H9 (cell line): ENCODE data around the gene RSF1. TPM values are rescaled to one million over a fixed set of nuclear protein-coding genes. Genes with fewer than 3 reads are reported as not detected.

Experiments
- DNase-seq: peaks from one replicate; pipeline ENCODE4 v3.0.0-alpha.2; 2017
- H2AFZ ChIP-seq: one replicate; pipeline ENCODE4 v1.6.1; 2013; ENCODE audit warnings: mild to moderate bottlenecking, low read length, control low read depth, moderate library complexity
- H2AK5ac ChIP-seq: 2 replicates; pipeline ENCODE4 v1.6.1; 2013; ENCODE audit warnings: low read length, control low read depth, mixed read lengths; ENCODE audit not compliant: insufficient read length
- H2BK120ac ChIP-seq: one replicate; pipeline ENCODE4 v1.6.1; 2013; ENCODE audit warnings: low read depth, mild to moderate bottlenecking, low read length, control low read depth, inconsistent platforms; ENCODE audit not compliant: poor library complexity, severe bottlenecking
- H2BK12ac ChIP-seq: 2 replicates; pipeline ENCODE4 v1.6.1; 2013; ENCODE audit warnings: low read length, control low read depth, mixed read lengths, low read depth; ENCODE audit not compliant: insufficient read length
- H2BK15ac ChIP-seq: 2 replicates; pipeline ENCODE4 v1.6.1; 2013; ENCODE audit warnings: low read depth, low read length, control low read depth
- H2BK20ac ChIP-seq: one replicate; pipeline ENCODE4 v1.6.1; 2013; ENCODE audit warnings: low read depth, mild to moderate bottlenecking, low read length, control low read depth, inconsistent platforms; ENCODE audit not compliant: poor library complexity, severe bottlenecking
- H2BK5ac ChIP-seq: 2 replicates; pipeline ENCODE4 v1.6.1; 2013; ENCODE audit warnings: low read length, control low read depth, mixed read lengths; ENCODE audit not compliant: insufficient read length
- H3K14ac ChIP-seq: 2 replicates; pipeline ENCODE4 v1.6.1; 2013; ENCODE audit warnings: low read length, control low read depth; ENCODE audit not compliant: insufficient read depth
- H3K18ac ChIP-seq: 2 replicates; pipeline ENCODE4 v1.6.1; 2013; ENCODE audit warnings: low read depth, mild to moderate bottlenecking, mixed read lengths, low read length, control low read depth; ENCODE audit not compliant: insufficient read length
- H3K23ac ChIP-seq: 2 replicates; pipeline ENCODE4 v1.6.1; 2013; ENCODE audit warnings: low read length, control low read depth, mixed read lengths, low read depth; ENCODE audit not compliant: insufficient read length
- H3K23me2 ChIP-seq: 2 replicates; pipeline ENCODE4 v1.6.1; 2013; ENCODE audit warnings: low read depth, mild to moderate bottlenecking, mixed read lengths, low read length, control low read depth; ENCODE audit not compliant: insufficient read length, poor library complexity, severe bottlenecking
- H3K27ac ChIP-seq: 2 replicates; pipeline ENCODE4 v1.5.1; 2013; ENCODE audit warnings: low read length, control low read depth, mixed read lengths, low read depth; ENCODE audit not compliant: insufficient read length
- H3K27me3 ChIP-seq: 2 replicates; pipeline ENCODE4 v1.6.1; 2013; ENCODE audit warnings: low read length, control low read depth, inconsistent platforms; ENCODE audit not compliant: insufficient read depth
- H3K4ac ChIP-seq: 2 replicates; pipeline ENCODE4 v1.6.1; 2013; ENCODE audit warnings: low read depth, mild to moderate bottlenecking, control low read depth, inconsistent platforms, low read length, moderate library complexity
- H3K4me1 ChIP-seq: 2 replicates; pipeline ENCODE4 v1.6.1; 2013; ENCODE audit warnings: low read length, control low read depth, inconsistent platforms; ENCODE audit not compliant: insufficient read depth
- H3K4me2 ChIP-seq: 2 replicates; pipeline ENCODE4 v1.6.1; 2013; ENCODE audit warnings: low read length, control low read depth, mixed read lengths; ENCODE audit not compliant: insufficient read length, insufficient read depth
- H3K56ac ChIP-seq: 2 replicates; pipeline ENCODE4 v1.6.1; 2013; ENCODE audit warnings: low read depth, mild to moderate bottlenecking, mixed read lengths, low read length, control low read depth; ENCODE audit not compliant: insufficient read length
- H3K79me1 ChIP-seq: 2 replicates; pipeline ENCODE4 v1.6.1; 2013; ENCODE audit warnings: low read depth, mild to moderate bottlenecking, moderate library complexity, low read length, control low read depth, inconsistent platforms; ENCODE audit not compliant: insufficient read depth, poor library complexity, severe bottlenecking
- H3K79me2 ChIP-seq: 2 replicates; pipeline ENCODE4 v1.6.1; 2013; ENCODE audit warnings: low read length, control low read depth, inconsistent platforms; ENCODE audit not compliant: insufficient read depth
- H3K9ac ChIP-seq: 2 replicates; pipeline ENCODE4 v1.6.1; 2013; ENCODE audit warnings: low read length, control low read depth, mixed read lengths; ENCODE audit not compliant: insufficient read length; ENCODE audit errors: extremely low read depth
- H3K9me3 ChIP-seq: one replicate; pipeline ENCODE4 v1.6.1; 2013; ENCODE audit warnings: low read depth, low read length, inconsistent platforms; ENCODE audit not compliant: control insufficient read depth
- H3T11ph ChIP-seq: one replicate; pipeline ENCODE4 v1.6.1; 2013; ENCODE audit warnings: mild to moderate bottlenecking, low read length, control low read depth, inconsistent platforms
- H4K20me1 ChIP-seq: one replicate; pipeline ENCODE4 v1.6.1; 2013; ENCODE audit not compliant: control insufficient read depth, insufficient read length, insufficient read depth
- H4K5ac ChIP-seq: 2 replicates; pipeline ENCODE4 v1.6.1; 2013; ENCODE audit warnings: low read depth, mild to moderate bottlenecking, mixed read lengths, low read length, control low read depth; ENCODE audit not compliant: insufficient read length
- H4K8ac ChIP-seq: replicated peaks from 2 replicates; pipeline ENCODE4 v1.6.1; 2013; ENCODE audit warnings: low read length, control low read depth, mixed read lengths, low read depth; ENCODE audit not compliant: insufficient read length
- H4K91ac ChIP-seq: 2 replicates; pipeline ENCODE4 v1.6.1; 2013; ENCODE audit warnings: low read depth, mild to moderate bottlenecking, moderate library complexity, mixed read lengths, low read length, control low read depth; ENCODE audit not compliant: insufficient read length
- H3K27ac Mint-ChIP-seq, 3 experiments: 2 replicates in 2 of 3; 3 replicates in 1 of 3; pipeline ENCODE4 v1.8.0; 2020 to 2021; ENCODE audit warnings: mixed read lengths in 3 of 3, mild to moderate bottlenecking in 1 of 3, moderate library complexity in 1 of 3
- H3K27me3 Mint-ChIP-seq: 2 replicates; pipeline ENCODE4 v1.8.0; 2021; ENCODE audit warnings: low read depth, mild to moderate bottlenecking, moderate library complexity, mixed read lengths
- H3K36me3 Mint-ChIP-seq, 3 experiments: 2 replicates in 2 of 3; 3 replicates in 1 of 3; pipeline ENCODE4 v1.8.0; 2020 to 2021; ENCODE audit warnings: low read depth in 3 of 3, mixed read lengths in 3 of 3; ENCODE audit not compliant: insufficient read depth in 1 of 3
- H3K4me1 Mint-ChIP-seq, 2 experiments: 2 replicates each; pipeline ENCODE4 v1.8.0; 2020; ENCODE audit warnings: mixed read lengths in 2 of 2
- H3K4me3 Mint-ChIP-seq, 2 experiments: 2 replicates in 1 of 2; 3 replicates in 1 of 2; pipeline ENCODE4 v1.8.0; 2020 to 2021; ENCODE audit warnings: mild to moderate bottlenecking in 2 of 2, mixed read lengths in 2 of 2, moderate library complexity in 1 of 2
- H3K9me3 Mint-ChIP-seq, 2 experiments: 2 replicates in 1 of 2; 3 replicates in 1 of 2; pipeline ENCODE4 v1.8.0; 2020; ENCODE audit warnings: mild to moderate bottlenecking in 2 of 2, mixed read lengths in 2 of 2, moderate library complexity in 1 of 2
- total RNA-seq: library from RNA; stranded (reverse); gene quantifications from 2 replicates; pipeline ENCODE4 v1.2.1, GENCODE V29; 2021
- TF ChIP-seq, protein P1 (sequence below): fragments of 200-600 bp; sonication (generic); conservative IDR thresholded peaks from 3 replicates; pipeline ENCODE4 v1.8.0; 2021; ENCODE audit warnings: antibody characterized with exemption, mild to moderate bottlenecking

The RSF1 gene
- total RNA-seq, 1 experiment from 2014 or later, result 82.6 TPM

- H3K79me2 ChIP-seq, result peaks cover 7% of the 10 kb centered on the region; the same call in 1 of the 2 replicates
- H2BK20ac ChIP-seq, result no peak overlapping the region
- no peaks in the 10 kb centered on the region for H3K23me2 ChIP-seq
- H3K79me1 ChIP-seq, result peaks cover 17% of the 10 kb centered on the region
- no peak overlapping the region for H3K9ac ChIP-seq
- Mint-ChIP-seq H3K4me3 (no peak overlapping the region), H3K27ac (no peak overlapping the region), H3K36me3 (peaks cover 3 to 17% (median 13%) of the 10 kb centered on the region in 3 experiments; a peak in 6 of 7 replicates), H3K9me3 (no peaks in the 10 kb centered on the region), H3K4me1 (peaks cover 8 to 24% of the 10 kb centered on the region in 2 experiments), H3K27me3 (no peaks in the 10 kb centered on the region)
- no peak overlapping the region for H2AFZ ChIP-seq
- no peak overlapping the region for H2BK15ac ChIP-seq
- H4K20me1 ChIP-seq, result no peaks in the 10 kb centered on the region
- no peak overlapping the region for H2BK5ac ChIP-seq
- H2BK12ac ChIP-seq, result no peak overlapping the region
- H3K56ac ChIP-seq, result no peak overlapping the region
- no peaks in the 10 kb centered on the region for H3K9me3 ChIP-seq
- no peak overlapping the region for H3K4me2 ChIP-seq
- no peak overlapping the region for H3K18ac ChIP-seq
- H4K5ac ChIP-seq, result no peak overlapping the region
- no peak overlapping the region for H4K91ac ChIP-seq
- H3K27ac ChIP-seq, result no peak overlapping the region
- no peak overlapping the region for H3K14ac ChIP-seq
- H3T11ph ChIP-seq, result no peak overlapping the region
- H2AK5ac ChIP-seq, result no peak overlapping the region
- H3K4me1 ChIP-seq, result no peaks in the 10 kb centered on the region
- H2BK120ac ChIP-seq, result no peak overlapping the region
- no peak for DNase-seq
- no peak overlapping the region for H3K23ac ChIP-seq
- H4K8ac ChIP-seq, result no peak overlapping the region
- H3K27me3 ChIP-seq, result no peaks in the 10 kb centered on the region
- TF ChIP-seq, protein P1, sequence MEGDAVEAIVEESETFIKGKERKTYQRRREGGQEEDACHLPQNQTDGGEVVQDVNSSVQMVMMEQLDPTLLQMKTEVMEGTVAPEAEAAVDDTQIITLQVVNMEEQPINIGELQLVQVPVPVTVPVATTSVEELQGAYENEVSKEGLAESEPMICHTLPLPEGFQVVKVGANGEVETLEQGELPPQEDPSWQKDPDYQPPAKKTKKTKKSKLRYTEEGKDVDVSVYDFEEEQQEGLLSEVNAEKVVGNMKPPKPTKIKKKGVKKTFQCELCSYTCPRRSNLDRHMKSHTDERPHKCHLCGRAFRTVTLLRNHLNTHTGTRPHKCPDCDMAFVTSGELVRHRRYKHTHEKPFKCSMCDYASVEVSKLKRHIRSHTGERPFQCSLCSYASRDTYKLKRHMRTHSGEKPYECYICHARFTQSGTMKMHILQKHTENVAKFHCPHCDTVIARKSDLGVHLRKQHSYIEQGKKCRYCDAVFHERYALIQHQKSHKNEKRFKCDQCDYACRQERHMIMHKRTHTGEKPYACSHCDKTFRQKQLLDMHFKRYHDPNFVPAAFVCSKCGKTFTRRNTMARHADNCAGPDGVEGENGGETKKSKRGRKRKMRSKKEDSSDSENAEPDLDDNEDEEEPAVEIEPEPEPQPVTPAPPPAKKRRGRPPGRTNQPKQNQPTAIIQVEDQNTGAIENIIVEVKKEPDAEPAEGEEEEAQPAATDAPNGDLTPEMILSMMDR, result no peak; the same call in 2 of the 3 replicates
- H3K4ac ChIP-seq, result no peak overlapping the region
Observed at GRCh38 chr11:77779935-77780334, 40.6 kb downstream of the RSF1 start.
